ENCODE data around the gene DNAJC11. TPM values are rescaled to one million over a fixed set of nuclear protein-coding genes. Genes with fewer than 3 reads are reported as not detected.

Gene DNAJC11
- total RNA-seq, 6 donors from 2014 or later = 35.9 to 44.0 (median 38.2) TPM

- Histone ChIP-seq H3K36me3 (peaks cover 7 to 43% (median 34%) of the 10 kb centered on the region in 4 donors), H3K4me3 (no peak overlapping the region), H3K27me3 (no peaks in the 10 kb centered on the region), H3K9me3 (no peaks in the 10 kb centered on the region), H3K27ac (no peak overlapping the region), H3K4me1 (no peaks in the 10 kb centered on the region)
- WGBS, 2 donors = 77 to 80% methylated on average over 6 of the region's 6 CpGs
- TF ChIP-seq POLR2AphosphoS5 (IDR thresholded peaks at IDR 0.05) = no peak
- TF ChIP-seq POLR2A (IDR thresholded peaks at IDR 0.05) = no peak
- TF ChIP-seq, protein P1, sequence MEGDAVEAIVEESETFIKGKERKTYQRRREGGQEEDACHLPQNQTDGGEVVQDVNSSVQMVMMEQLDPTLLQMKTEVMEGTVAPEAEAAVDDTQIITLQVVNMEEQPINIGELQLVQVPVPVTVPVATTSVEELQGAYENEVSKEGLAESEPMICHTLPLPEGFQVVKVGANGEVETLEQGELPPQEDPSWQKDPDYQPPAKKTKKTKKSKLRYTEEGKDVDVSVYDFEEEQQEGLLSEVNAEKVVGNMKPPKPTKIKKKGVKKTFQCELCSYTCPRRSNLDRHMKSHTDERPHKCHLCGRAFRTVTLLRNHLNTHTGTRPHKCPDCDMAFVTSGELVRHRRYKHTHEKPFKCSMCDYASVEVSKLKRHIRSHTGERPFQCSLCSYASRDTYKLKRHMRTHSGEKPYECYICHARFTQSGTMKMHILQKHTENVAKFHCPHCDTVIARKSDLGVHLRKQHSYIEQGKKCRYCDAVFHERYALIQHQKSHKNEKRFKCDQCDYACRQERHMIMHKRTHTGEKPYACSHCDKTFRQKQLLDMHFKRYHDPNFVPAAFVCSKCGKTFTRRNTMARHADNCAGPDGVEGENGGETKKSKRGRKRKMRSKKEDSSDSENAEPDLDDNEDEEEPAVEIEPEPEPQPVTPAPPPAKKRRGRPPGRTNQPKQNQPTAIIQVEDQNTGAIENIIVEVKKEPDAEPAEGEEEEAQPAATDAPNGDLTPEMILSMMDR (IDR thresholded peaks at IDR 0.05) = no peak
- no peak for TF ChIP-seq EP300 (IDR thresholded peaks at IDR 0.05)
- DNase-seq = no peak
- no peak for ATAC-seq (ENCODE audit: low FRiP score in 2 of 2)
These were observed 48.6 kb downstream of the DNAJC11 start for GRCh38 chr1:6652986-6653385.

DNA sequence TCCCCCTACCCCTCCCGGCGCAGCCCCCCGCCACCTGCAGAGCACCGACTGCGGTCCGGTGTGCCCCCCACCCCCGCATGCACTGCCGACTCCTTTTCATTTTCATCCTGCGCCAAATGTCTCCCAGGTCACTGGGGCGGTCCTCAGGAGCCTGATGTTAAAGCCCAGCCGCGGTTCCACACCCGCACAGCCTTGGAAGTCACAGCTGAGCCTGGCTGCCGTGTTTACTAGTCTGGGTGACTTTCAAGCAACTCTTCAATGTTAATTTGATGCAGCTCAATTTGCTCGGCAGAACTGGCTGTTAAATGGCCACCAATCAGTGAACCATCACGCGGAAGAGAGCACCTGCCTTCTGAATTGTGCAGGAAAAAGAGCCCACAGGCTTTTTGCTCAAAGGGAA, 49.7 kb downstream of the DNAJC11 start:
- Histone ChIP-seq H3K36me3 (peaks cover 7 to 41% (median 33%) of the 10 kb centered on the region in 4 donors), H3K27ac (no peak overlapping the region)

DNA sequence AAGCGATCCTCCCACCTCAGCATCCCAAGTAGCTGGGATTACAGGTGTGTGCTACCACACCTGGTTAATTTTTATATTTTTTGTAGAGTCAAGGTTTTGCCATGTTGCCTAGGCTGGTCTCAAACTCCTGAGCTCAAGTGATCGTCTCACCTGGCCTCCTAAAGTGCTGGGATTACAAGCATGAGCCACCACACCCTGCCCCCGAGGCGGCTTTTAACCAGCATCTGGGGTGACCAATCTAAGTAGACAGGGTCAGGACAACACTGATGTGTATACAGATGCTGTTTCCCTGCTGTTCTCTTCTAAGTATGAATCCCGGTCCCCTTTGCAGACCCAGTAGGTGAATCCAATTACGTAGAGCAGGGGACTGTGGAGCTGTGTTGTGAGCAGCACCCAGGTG, 53.1 kb downstream of the DNAJC11 start:
- H3K27ac ChIP-seq = no peak overlapping the region
- ATAC-seq (ENCODE audit: low FRiP score in 2 of 2) (no peak), DNase-seq (no peak)
- H3K27me3 ChIP-seq = no peaks in the 10 kb centered on the region
- no peak for TF ChIP-seq POLR2AphosphoS5 (IDR thresholded peaks at IDR 0.05)
- no peak for TF ChIP-seq EP300 (IDR thresholded peaks at IDR 0.05)
- TF ChIP-seq, protein P1 (IDR thresholded peaks at IDR 0.05) = no peak
- TF ChIP-seq POLR2A (IDR thresholded peaks at IDR 0.05) = no peak
- peaks cover 4 to 60% (median 43%) of the 10 kb centered on the region in 4 donors for H3K36me3 ChIP-seq
- no peak overlapping the region for H3K4me3 ChIP-seq
- 90 to 95% methylated on average over 6 of the region's 6 CpGs for WGBS, 2 donors
- H3K9me3 ChIP-seq = no peaks in the 10 kb centered on the region
- no peaks in the 10 kb centered on the region for H3K4me1 ChIP-seq

More for the DNA sequence above, 49.7 kb downstream of the DNAJC11 start:
- WGBS, 2 donors = 91 to 93% methylated on average over 12 to 15 of the region's 17 CpGs
- no peak overlapping the region for H3K4me3 ChIP-seq
- H3K4me1 ChIP-seq = no peaks in the 10 kb centered on the region
- no peaks in the 10 kb centered on the region for H3K27me3 ChIP-seq
- H3K9me3 ChIP-seq = no peaks in the 10 kb centered on the region
- no peak for ATAC-seq (ENCODE audit: low FRiP score in 2 of 2)
- TF ChIP-seq POLR2AphosphoS5 (IDR thresholded peaks at IDR 0.05) (no peak), POLR2A (IDR thresholded peaks at IDR 0.05) (no peak), EP300 (IDR thresholded peaks at IDR 0.05) (no peak)
- TF ChIP-seq, protein P1 (IDR thresholded peaks at IDR 0.05) = no peak
- no peak for DNase-seq

DNA sequence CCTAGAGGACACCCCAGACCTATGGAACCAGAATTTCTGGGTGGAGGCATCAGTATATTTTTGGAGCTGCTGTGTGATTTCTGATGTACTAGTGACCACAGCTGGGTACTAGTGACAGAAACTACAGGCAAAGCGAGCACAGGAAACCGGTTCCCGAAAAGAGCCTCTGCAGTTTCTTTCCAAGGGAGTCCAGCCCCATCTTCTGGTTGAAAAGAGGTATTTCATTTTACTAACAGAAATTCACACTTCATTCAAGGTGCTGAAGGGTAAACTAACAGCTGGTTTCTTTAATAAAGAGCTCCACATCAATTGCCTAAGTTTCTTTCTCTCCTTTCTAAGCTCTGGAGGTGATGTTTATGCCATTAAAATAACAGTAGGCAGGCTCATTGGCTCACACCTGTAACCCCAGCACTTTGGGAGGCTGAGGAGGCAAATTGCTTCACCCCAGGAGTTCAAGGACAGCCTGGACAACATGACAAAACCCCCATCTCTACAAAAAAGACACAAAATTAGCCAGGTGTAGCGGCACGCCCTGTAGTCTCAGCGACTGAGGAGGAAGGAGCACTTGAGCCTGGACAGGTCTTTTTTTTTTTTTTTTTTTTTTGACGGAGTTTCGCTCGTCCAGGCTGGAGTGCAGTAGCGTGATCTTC, 55.0 kb downstream of the DNAJC11 start:
- ATAC-seq (ENCODE audit: low FRiP score in 2 of 2) = peak; percentile 46 to 70
- no peak overlapping the region for H3K27ac ChIP-seq
- peaks cover 0 to 58% (median 30%) of the 10 kb centered on the region in 4 donors for H3K36me3 ChIP-seq

More for the DNA sequence above, 55.0 kb downstream of the DNAJC11 start:
- H3K9me3 ChIP-seq = no peaks in the 10 kb centered on the region
- H3K4me3 ChIP-seq = no peak overlapping the region
- 57 to 61% methylated on average over 10 of the region's 10 CpGs for WGBS, 2 donors
- H3K27me3 ChIP-seq = no peaks in the 10 kb centered on the region
- H3K4me1 ChIP-seq = no peaks in the 10 kb centered on the region
- DNase-seq = no peak
- no peak for TF ChIP-seq POLR2A (IDR thresholded peaks at IDR 0.05)
- no peak for TF ChIP-seq POLR2AphosphoS5 (IDR thresholded peaks at IDR 0.05)
- TF ChIP-seq, protein P1 (IDR thresholded peaks at IDR 0.05) = peak; percentile 39 to 65 (median 54)
